AG10803 (cell line): Measurements from ENCODE around the gene SELPLG.
A peak's percentile ranks its signal among the peaks of the same experiment; 100 is the strongest.

Experiments used
- DNase-seq: peaks from one replicate; pipeline ENCODE4 v3.0.0; 2010; ENCODE audit warnings: low read depth
- H3K4me3 ChIP-seq: 2 replicates; pipeline ENCODE4 v1.5.1; 2011; ENCODE audit warnings: mild to moderate bottlenecking, low read length, control low read depth
- CTCF ChIP-seq: conservative IDR thresholded peaks from 2 replicates; pipeline ENCODE4 v1.5.1; 2011; ENCODE audit warnings: mild to moderate bottlenecking, low read length, control low read depth, inconsistent platforms

The SELPLG gene

GRCh38 chr12:108653922-108654321, 20.2 kb upstream of the SELPLG start:
- H3K4me3 ChIP-seq: no peak overlapping the region
- no peak for DNase-seq
- TF ChIP-seq CTCF: no peak

- H3K4me3 ChIP-seq: no peak overlapping the region
- no peak for TF ChIP-seq CTCF
- DNase-seq: no peak
Observed at GRCh38 chr12:108653082-108653516, 19.4 kb upstream of the SELPLG start.

GRCh38 chr12:108650083-108650482, 16.4 kb upstream of the SELPLG start:
- no peak overlapping the region for H3K4me3 ChIP-seq
- no peak for TF ChIP-seq CTCF
- DNase-seq: no peak

GRCh38 chr12:108649669-108650068, 16.0 kb upstream of the SELPLG start:
- H3K4me3 ChIP-seq: no peak overlapping the region
- TF ChIP-seq CTCF: no peak
- DNase-seq: peak; percentile 92

- H3K4me3 ChIP-seq: no peak overlapping the region
- TF ChIP-seq CTCF: no peak
- DNase-seq: peak; percentile 70
Observed at GRCh38 chr12:108649126-108649525, 15.4 kb upstream of the SELPLG start.

- no peak for TF ChIP-seq CTCF
- no peak for DNase-seq
- no peak overlapping the region for H3K4me3 ChIP-seq
Observed at GRCh38 chr12:108648371-108648770, 14.7 kb upstream of the SELPLG start.

GRCh38 chr12:108647585-108648287, 14.0 kb upstream of the SELPLG start:
- DNase-seq: no peak
- no peak for TF ChIP-seq CTCF
- no peak overlapping the region for H3K4me3 ChIP-seq
